Upper lobe of right lung (tissue), 1 donor: ENCODE measurements around the gene GDF9. TPM values are rescaled to one million over a fixed set of nuclear protein-coding genes. Genes with fewer than 3 reads are reported as not detected.

ENCODE experiments used
- ATAC-seq: fragments of 200-7000 bp; cut with Tn5 transposase; one replicate; pipeline ENCODE4 v1.9.1; 2020; ENCODE audit warnings: mild to moderate bottlenecking, moderate library complexity
- DNase-seq: peaks from one replicate; pipeline ENCODE4 v3.0.0-alpha.2; 2020
- H3K27ac ChIP-seq: fragments of 200-600 bp; one replicate; pipeline ENCODE4 v1.8.0; 2022
- H3K27me3 ChIP-seq: fragments of 200-600 bp; one replicate; pipeline ENCODE4 v1.8.0; 2022; ENCODE audit warnings: mild to moderate bottlenecking
- H3K36me3 ChIP-seq: fragments of 200-600 bp; one replicate; pipeline ENCODE4 v1.8.0; 2022
- H3K4me1 ChIP-seq: fragments of 200-600 bp; one replicate; pipeline ENCODE4 v1.8.0; 2022
- H3K4me3 ChIP-seq: fragments of 200-600 bp; one replicate; pipeline ENCODE4 v1.8.0; 2022; ENCODE audit warnings: mild to moderate bottlenecking
- H3K9me3 ChIP-seq: fragments of 200-600 bp; one replicate; pipeline ENCODE4 v1.8.0; 2022
- intact Hi-C: fragments of 100-400 bp; cut with DNase I; formaldehyde crosslinking; loops from one replicate; pipeline ENCODE4 v1.11.0; 2022
- total RNA-seq: library from RNA; stranded (reverse); fragmentation: NEBNext Ultra II Directional; extraction: Animal tissue kit (Norgen Biotek cat#: 25700); gene quantifications from one replicate; pipeline ENCODE4 v1.2.1, GENCODE V29; 2021
- TF ChIP-seq, protein P1 (sequence below): fragments of 200-600 bp; IDR thresholded peaks from one replicate; pipeline ENCODE4 v1.8.0; 2022; ENCODE audit warnings: antibody characterized with exemption
- donor health status: DM: no; HTN: yes; CAD: no; lungs with severe emphysema.

Gene GDF9
- total RNA-seq, 1 donor from 2014 or later, result 0.46 TPM

DNA sequence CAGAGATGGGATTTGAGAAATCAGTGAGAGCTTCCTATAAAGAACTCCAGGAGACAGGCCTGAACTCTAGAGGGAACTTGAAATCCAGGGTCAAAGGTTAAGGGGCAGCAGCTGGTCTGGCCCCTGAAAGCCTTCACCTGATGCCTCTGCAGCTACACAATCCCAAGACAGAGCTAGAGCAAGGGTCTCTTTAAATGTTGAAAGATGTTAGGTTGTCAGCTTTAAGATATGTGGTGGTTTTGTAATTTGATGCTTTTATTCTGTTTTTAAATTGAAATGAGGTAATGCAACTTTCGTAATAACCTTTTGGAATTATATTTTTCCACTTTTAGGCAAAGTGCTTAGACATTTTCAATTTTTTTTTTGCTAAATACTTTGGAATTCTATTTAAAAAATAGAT is 50.8 kb downstream of the GDF9 start:
- Histone ChIP-seq H3K27me3 (peaks cover 30% of the 10 kb centered on the region), H3K4me3 (no peak overlapping the region), H3K27ac (no peak overlapping the region), H3K36me3 (no peaks in the 10 kb centered on the region), H3K4me1 (peaks cover 13% of the 10 kb centered on the region), H3K9me3 (no peaks in the 10 kb centered on the region)
- TF ChIP-seq, protein P1, sequence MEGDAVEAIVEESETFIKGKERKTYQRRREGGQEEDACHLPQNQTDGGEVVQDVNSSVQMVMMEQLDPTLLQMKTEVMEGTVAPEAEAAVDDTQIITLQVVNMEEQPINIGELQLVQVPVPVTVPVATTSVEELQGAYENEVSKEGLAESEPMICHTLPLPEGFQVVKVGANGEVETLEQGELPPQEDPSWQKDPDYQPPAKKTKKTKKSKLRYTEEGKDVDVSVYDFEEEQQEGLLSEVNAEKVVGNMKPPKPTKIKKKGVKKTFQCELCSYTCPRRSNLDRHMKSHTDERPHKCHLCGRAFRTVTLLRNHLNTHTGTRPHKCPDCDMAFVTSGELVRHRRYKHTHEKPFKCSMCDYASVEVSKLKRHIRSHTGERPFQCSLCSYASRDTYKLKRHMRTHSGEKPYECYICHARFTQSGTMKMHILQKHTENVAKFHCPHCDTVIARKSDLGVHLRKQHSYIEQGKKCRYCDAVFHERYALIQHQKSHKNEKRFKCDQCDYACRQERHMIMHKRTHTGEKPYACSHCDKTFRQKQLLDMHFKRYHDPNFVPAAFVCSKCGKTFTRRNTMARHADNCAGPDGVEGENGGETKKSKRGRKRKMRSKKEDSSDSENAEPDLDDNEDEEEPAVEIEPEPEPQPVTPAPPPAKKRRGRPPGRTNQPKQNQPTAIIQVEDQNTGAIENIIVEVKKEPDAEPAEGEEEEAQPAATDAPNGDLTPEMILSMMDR, result no peak
- ATAC-seq (no peak), DNase-seq (no peak)
- intact Hi-C loops, result no loop called here

DNA sequence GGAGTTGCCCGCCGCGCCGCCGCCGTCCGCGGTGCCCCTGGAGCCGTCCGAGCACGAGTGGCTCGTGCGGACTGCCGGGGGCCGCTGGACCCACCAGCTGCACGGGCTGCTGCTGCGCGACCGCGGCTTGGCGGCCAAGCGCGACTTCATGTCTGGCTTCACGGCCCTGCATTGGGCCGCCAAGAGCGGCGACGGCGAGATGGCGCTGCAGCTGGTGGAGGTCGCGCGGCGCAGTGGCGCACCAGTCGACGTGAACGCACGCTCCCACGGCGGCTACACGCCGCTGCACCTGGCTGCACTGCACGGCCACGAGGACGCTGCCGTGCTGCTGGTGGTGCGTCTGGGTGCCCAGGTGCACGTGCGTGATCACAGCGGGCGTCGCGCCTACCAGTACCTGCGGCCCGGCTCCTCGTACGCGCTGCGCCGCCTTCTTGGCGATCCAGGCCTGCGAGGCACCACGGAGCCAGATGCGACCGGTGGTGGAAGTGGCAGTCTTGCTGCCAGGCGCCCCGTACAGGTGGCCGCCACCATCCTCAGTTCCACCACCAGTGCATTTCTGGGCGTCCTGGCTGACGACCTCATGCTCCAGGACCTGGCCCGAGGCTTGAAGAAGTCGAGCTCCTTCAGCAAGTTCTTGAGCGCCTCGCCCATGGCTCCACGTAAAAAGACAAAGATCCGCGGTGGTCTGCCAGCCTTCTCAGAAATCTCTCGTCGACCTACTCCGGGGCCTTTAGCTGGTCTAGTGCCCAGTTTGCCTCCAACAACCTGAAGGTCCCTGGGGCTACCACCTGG is 51.6 kb downstream of the GDF9 start:
- ATAC-seq (peak; percentile 4), DNase-seq (no peak)
- Histone ChIP-seq H3K4me3 (peak overlapping the region; percentile 40), H3K9me3 (no peaks in the 10 kb centered on the region), H3K4me1 (peaks cover 13% of the 10 kb centered on the region), H3K27me3 (peaks cover 32% of the 10 kb centered on the region), H3K27ac (no peak overlapping the region), H3K36me3 (no peaks in the 10 kb centered on the region)
- intact Hi-C loops, result no loop called here
- TF ChIP-seq, protein P1, result no peak

DNA sequence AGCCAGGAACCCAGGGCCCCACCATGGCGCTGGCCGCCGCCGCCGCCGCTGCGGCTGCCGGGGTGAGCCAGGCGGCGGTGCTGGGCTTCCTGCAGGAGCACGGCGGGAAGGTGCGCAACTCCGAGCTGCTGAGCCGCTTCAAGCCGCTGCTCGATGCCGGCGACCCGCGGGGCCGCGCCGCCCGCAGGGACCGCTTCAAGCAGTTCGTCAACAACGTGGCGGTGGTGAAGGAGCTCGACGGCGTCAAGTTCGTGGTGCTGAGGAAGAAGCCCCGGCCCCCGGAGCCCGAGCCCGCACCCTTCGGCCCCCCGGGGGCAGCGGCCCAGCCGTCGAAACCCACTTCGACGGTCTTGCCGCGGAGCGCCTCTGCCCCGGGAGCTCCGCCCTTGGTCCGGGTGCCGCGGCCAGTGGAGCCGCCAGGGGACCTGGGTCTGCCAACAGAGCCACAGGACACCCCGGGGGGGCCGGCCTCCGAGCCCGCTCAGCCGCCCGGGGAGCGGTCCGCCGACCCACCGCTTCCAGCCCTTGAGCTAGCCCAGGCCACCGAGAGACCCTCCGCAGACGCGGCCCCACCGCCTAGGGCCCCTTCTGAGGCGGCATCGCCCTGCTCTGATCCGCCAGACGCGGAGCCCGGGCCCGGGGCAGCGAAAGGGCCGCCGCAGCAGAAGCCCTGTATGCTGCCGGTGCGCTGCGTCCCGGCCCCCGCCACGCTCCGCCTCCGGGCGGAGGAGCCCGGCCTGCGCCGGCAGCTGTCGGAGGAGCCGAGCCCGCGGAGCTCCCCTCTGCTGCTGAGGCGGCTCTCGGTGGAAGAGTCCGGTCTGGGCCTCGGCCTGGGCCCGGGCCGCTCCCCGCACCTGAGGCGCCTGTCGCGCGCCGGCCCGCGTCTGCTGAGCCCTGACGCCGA is 52.4 kb downstream of the GDF9 start:
- intact Hi-C loops, result no loop called here
- ATAC-seq (peak; percentile 77), DNase-seq (no peak)
- Histone ChIP-seq H3K27me3 (peaks cover 32% of the 10 kb centered on the region), H3K4me3 (peak overlapping the region; percentile 40), H3K4me1 (peaks cover 13% of the 10 kb centered on the region), H3K9me3 (no peaks in the 10 kb centered on the region), H3K27ac (no peak overlapping the region), H3K36me3 (no peaks in the 10 kb centered on the region)
- TF ChIP-seq, protein P1, result no peak

DNA sequence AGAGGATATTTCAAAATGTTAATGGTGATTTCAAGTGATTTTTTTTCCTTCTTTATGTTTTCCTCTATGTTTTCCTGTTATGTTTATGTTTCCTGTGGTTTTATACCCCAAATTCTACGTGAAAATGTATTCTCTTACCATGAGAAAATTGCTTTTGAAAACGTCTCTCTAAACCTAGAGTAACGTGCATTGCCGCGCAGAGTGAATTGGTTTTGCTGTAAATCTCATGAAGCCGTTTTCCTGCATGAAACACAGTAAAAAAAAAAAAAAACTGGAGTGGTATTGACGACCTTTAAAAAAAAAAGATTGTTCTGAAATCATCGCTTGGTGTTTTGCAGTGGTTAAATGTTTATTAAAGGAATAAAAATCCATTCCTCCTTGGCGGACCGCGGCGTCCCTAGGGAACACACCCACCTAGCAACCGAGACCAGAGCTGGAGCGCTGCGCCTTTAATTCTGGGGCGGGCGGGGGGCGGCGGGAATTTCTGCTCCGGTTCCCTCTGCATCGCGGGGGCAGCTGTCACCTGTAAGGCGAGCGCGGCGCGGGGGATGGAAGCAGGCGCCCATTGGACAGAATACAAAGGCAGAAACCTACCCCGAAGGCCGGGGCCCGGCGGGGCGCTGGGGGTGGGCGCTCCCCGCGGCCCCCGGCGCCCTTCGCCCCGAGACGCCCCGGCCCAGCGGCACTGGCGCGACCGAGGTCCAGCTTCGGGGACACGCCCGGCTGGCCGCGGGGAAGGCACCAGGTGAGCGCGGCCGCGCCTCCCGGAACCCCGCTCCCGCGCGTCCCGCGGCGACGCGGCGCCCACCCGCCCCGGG is 53.3 kb downstream of the GDF9 start, which contains the start of gene SOWAHA:
TSS of gene SOWAHA (plus strand) at position 522 of the 818 bp plus-strand sequence. CDS start 320 bp downstream, outside the sequence.
- DNase-seq (no peak), ATAC-seq (peak; percentile 4)

More for the DNA sequence above, 53.3 kb downstream of the GDF9 start, which contains the start of gene SOWAHA:
- TF ChIP-seq, protein P1, result no peak
- H3K36me3 ChIP-seq, result no peaks in the 10 kb centered on the region
- H3K4me1 ChIP-seq, result peaks cover 13% of the 10 kb centered on the region
- H3K4me3 ChIP-seq, result peak within 1 kb of the TSS; percentile 40
- intact Hi-C loops, result no loop called here
- no peaks in the 10 kb centered on the region for H3K9me3 ChIP-seq
- peaks cover 32% of the 10 kb centered on the region for H3K27me3 ChIP-seq
- H3K27ac ChIP-seq, result no peak within 1 kb of the TSS
